Spleen (tissue), 7 donors: ENCODE results near the gene GPR183.

Experiments used
- CTCF ChIP-seq, 11 experiments: fragments of 200-600 bp in 7 of 11; fragments of 450-650 bp in 4 of 11; sonication (generic) in 4 of 11; IDR thresholded peaks in 8 of 11; conservative IDR thresholded peaks in 3 of 11; 1 replicate in 7 of 11; 2 replicates in 4 of 11; pipeline versions ENCODE4 v1.4.0 to v1.8.0; 2016 to 2021; ENCODE audit warnings: antibody characterized with exemption in 11 of 11, inconsistent platforms in 4 of 11, mild to moderate bottlenecking in 1 of 11
- POLR2A ChIP-seq, 3 donors: fragments of 450-650 bp; IDR thresholded peaks; one replicate each; pipeline ENCODE4 v1.5.1; 2017; ENCODE audit warnings: antibody characterized with exemption in 3 of 3, mild to moderate bottlenecking in 1 of 3
- donor health status: DM: no; HTN: no; CAD: no; lungs with moderate emphysema.
- donor health status: DM: no; HTN: no; CAD: no.
- donor health status: DM: no; HTN: no; CAD: no.

- TF ChIP-seq CTCF (IDR thresholded peaks at IDR 0.05 in 8 of 11, conservative IDR thresholded peaks at IDR 0.05 in 3 of 11) (no peak), POLR2A (IDR thresholded peaks at IDR 0.05) (no peak)
These were observed 6.0 kb downstream of the GPR183 start for GRCh38 chr13:99301056-99301838.
